Uterus (tissue), 4 donors: ENCODE measurements around the gene SMG5. TPM values are rescaled to one million over a fixed set of nuclear protein-coding genes. Genes with fewer than 3 reads are reported as not detected.

Experiments used
- DNase-seq, 2 donors: peaks; one replicate each; pipeline ENCODE4 v3.0.0-alpha.2; 2019 to 2020
- H3K27ac ChIP-seq, 2 donors: fragments of 200-600 bp; sonication (generic); 1 replicate in 1 of 2; 2 replicates in 1 of 2; pipeline ENCODE4 v1.5.1; 2016 to 2018
- H3K27me3 ChIP-seq, 2 donors: fragments of 200-600 bp; sonication (generic); one replicate each; pipeline ENCODE4 v1.5.1; 2018 to 2019; ENCODE audit warnings: control low read depth in 1 of 2
- H3K36me3 ChIP-seq, 2 donors: fragments of 200-600 bp; sonication (generic); one replicate each; pipeline ENCODE4 v1.5.1; 2019; ENCODE audit warnings: control low read depth in 1 of 2
- H3K4me1 ChIP-seq, 2 donors: fragments of 200-600 bp; sonication (generic); one replicate each; pipeline ENCODE4 v1.5.1; 2018 to 2019; ENCODE audit warnings: control low read depth in 1 of 2
- H3K4me3 ChIP-seq, 2 donors: fragments of 200-600 bp; sonication (generic); 1 replicate in 1 of 2; 2 replicates in 1 of 2; pipeline ENCODE4 v1.5.1; 2018 to 2019; ENCODE audit warnings: mild to moderate bottlenecking in 1 of 2
- H3K9me3 ChIP-seq, 2 donors: fragments of 200-600 bp; sonication (generic); one replicate each; pipeline ENCODE4 v1.5.1; 2019; ENCODE audit warnings: control low read depth in 1 of 2
- CTCF ChIP-seq, 4 experiments: fragments of 200-600 bp in 2 of 4; fragments of 450-650 bp in 2 of 4; sonication (generic) in 2 of 4; IDR thresholded peaks; one replicate each; pipeline ENCODE4 v1.5.1; 2016 to 2019; ENCODE audit warnings: antibody characterized with exemption in 4 of 4, mild to moderate bottlenecking in 2 of 4, moderate library complexity in 1 of 4
- POLR2A ChIP-seq, 2 donors: fragments of 450-650 bp; IDR thresholded peaks; one replicate each; pipeline ENCODE4 v1.6.1; 2016; ENCODE audit warnings: antibody characterized with exemption in 2 of 2, mild to moderate bottlenecking in 1 of 2, moderate library complexity in 1 of 2
- intact Hi-C: fragments of 100-400 bp; cut with DNase I; formaldehyde crosslinking; loops from one replicate; pipeline ENCODE4 v1.15.1; 2023; ENCODE audit warnings: low total_unique reads
- total RNA-seq, 4 donors: library from RNA; depleted of rRNA in 3 of 4; stranded (reverse); fragments of >200 nt in 3 of 4; gene quantifications; one replicate each; pipeline versions ENCODE4 v1.1.0 to v1.2.4, GENCODE V29; 2014 to 2023
- donor health status: DM: yes; HTN: yes; CAD: no.

The SMG5 gene
- total RNA-seq, 4 donors from 2014 or later: 8.8 to 68.8 (median 39.0) TPM

GRCh38 chr1:156270314-156270713 is 12.3 kb downstream of the SMG5 start:
- Histone ChIP-seq H3K9me3 (no peaks in the 10 kb centered on the region), H3K4me1 (no peaks in the 10 kb centered on the region), H3K4me3 (no peak overlapping the region), H3K27ac (no peak overlapping the region), H3K27me3 (no peaks in the 10 kb centered on the region), H3K36me3 (no peaks in the 10 kb centered on the region)
- TF ChIP-seq POLR2A (IDR thresholded peaks at IDR 0.05) (no peak), CTCF (IDR thresholded peaks at IDR 0.05) (no peak)
- DNase-seq: no peak
- intact Hi-C loops: no loop called here

GRCh38 chr1:156268336-156268735 is 14.3 kb downstream of the SMG5 start:
- Histone ChIP-seq H3K4me1 (no peaks in the 10 kb centered on the region), H3K9me3 (no peaks in the 10 kb centered on the region), H3K27me3 (no peaks in the 10 kb centered on the region), H3K4me3 (no peak overlapping the region), H3K36me3 (no peaks in the 10 kb centered on the region), H3K27ac (no peak overlapping the region)
- no peak for DNase-seq
- TF ChIP-seq CTCF (IDR thresholded peaks at IDR 0.05) (no peak), POLR2A (IDR thresholded peaks at IDR 0.05) (no peak)
- intact Hi-C loops: no loop called here

GRCh38 chr1:156266051-156266450 is 16.6 kb downstream of the SMG5 start:
- no peak overlapping the region for H3K27ac ChIP-seq
- H3K27me3 ChIP-seq: no peaks in the 10 kb centered on the region
- no peaks in the 10 kb centered on the region for H3K36me3 ChIP-seq
- intact Hi-C loops: no loop called here
- no peak for DNase-seq
- TF ChIP-seq POLR2A (IDR thresholded peaks at IDR 0.05) (no peak), CTCF (IDR thresholded peaks at IDR 0.05) (no peak)
- H3K9me3 ChIP-seq: no peaks in the 10 kb centered on the region
- H3K4me1 ChIP-seq: no peaks in the 10 kb centered on the region
- H3K4me3 ChIP-seq: no peak overlapping the region

- no peaks in the 10 kb centered on the region for H3K27me3 ChIP-seq
- no peak overlapping the region for H3K27ac ChIP-seq
- no peaks in the 10 kb centered on the region for H3K4me1 ChIP-seq
- H3K9me3 ChIP-seq: no peaks in the 10 kb centered on the region
- H3K36me3 ChIP-seq: no peaks in the 10 kb centered on the region
- no peak overlapping the region for H3K4me3 ChIP-seq
- TF ChIP-seq CTCF (IDR thresholded peaks at IDR 0.05) (no peak), POLR2A (IDR thresholded peaks at IDR 0.05) (no peak)
- no peak for DNase-seq
- intact Hi-C loops: no loop called here
These were observed 19.4 kb downstream of the SMG5 start for GRCh38 chr1:156263288-156263655.

GRCh38 chr1:156262461-156263287 is 20.0 kb downstream of the SMG5 start:
- no peaks in the 10 kb centered on the region for H3K27me3 ChIP-seq
- DNase-seq: no peak
- no peak overlapping the region for H3K4me3 ChIP-seq
- no peaks in the 10 kb centered on the region for H3K9me3 ChIP-seq
- H3K4me1 ChIP-seq: no peaks in the 10 kb centered on the region
- no peak overlapping the region for H3K27ac ChIP-seq
- intact Hi-C loops: no loop called here
- TF ChIP-seq POLR2A (IDR thresholded peaks at IDR 0.05) (no peak), CTCF (IDR thresholded peaks at IDR 0.05) (no peak)
- H3K36me3 ChIP-seq: no peaks in the 10 kb centered on the region
